Measurements from ENCODE around the gene MAGED4. TPM values are rescaled to one million over a fixed set of nuclear protein-coding genes. Genes with fewer than 3 reads are reported as not detected.
"Not testable (repeated sequence)": the region's sequence is repeated elsewhere in the genome, so short reads cannot be mapped to it uniquely, and the experiment has no call there.

The MAGED4 gene
- total RNA-seq = 1 to 10 TPM; 1.8 to 1.9 TPM

- H3K27ac ChIP-seq; H3K36me3 ChIP-seq; DNase-seq; H3K9ac ChIP-seq (ENCODE audit: low read depth in 2 of 2, low read length in 2 of 2); intact Hi-C loops (cut with DNase I); H3K9me3 ChIP-seq; H3K4me1 ChIP-seq; H3K27me3 ChIP-seq; H3K4me3 ChIP-seq: not testable (repeated sequence)
Observed at GRCh38 chrX:52184440-52185077, at the start of gene MAGED4. Gene MAGED4 (plus strand): TSS chrX:52184888. CDS start chrX:52185923, 1,035 bp downstream.

GRCh38 chrX:52138830-52139544, 45.7 kb upstream of the MAGED4 start:
- TF ChIP-seq CTCF (IDR thresholded peaks at IDR 0.05) = no peak
- Histone ChIP-seq H3K4me3 (no peak overlapping the region), H3K9me3 (no peaks in the 10 kb centered on the region), H3K36me3 (no peaks in the 10 kb centered on the region), H3K9ac (ENCODE audit: low read depth in 2 of 2, low read length in 2 of 2) (no peak overlapping the region), H3K27ac (no peak overlapping the region), H3K27me3 (no peaks in the 10 kb centered on the region), H3K4me1 (no peaks in the 10 kb centered on the region)
- DNase-seq = no peak
- intact Hi-C loops (cut with DNase I) = no loop called here

GRCh38 chrX:52139545-52139895, 45.2 kb upstream of the MAGED4 start:
- DNase-seq = no peak
- H3K27me3 ChIP-seq = no peaks in the 10 kb centered on the region
- intact Hi-C loops (cut with DNase I) = no loop called here

GRCh38 chrX:52140020-52140419, 44.7 kb upstream of the MAGED4 start:
- Histone ChIP-seq H3K36me3 (no peaks in the 10 kb centered on the region), H3K4me1 (no peaks in the 10 kb centered on the region), H3K4me3 (no peak overlapping the region), H3K9me3 (no peaks in the 10 kb centered on the region), H3K27ac (no peak overlapping the region), H3K9ac (ENCODE audit: low read depth in 2 of 2, low read length in 2 of 2) (no peak overlapping the region), H3K27me3 (no peaks in the 10 kb centered on the region)
- intact Hi-C loops (cut with DNase I) = no loop called here
- no peak for TF ChIP-seq CTCF (IDR thresholded peaks at IDR 0.05)
- DNase-seq = no peak

More at GRCh38 chrX:52139545-52139895, 45.2 kb upstream of the MAGED4 start:
- no peak overlapping the region for H3K9ac ChIP-seq (ENCODE audit: low read depth in 2 of 2, low read length in 2 of 2)
- no peaks in the 10 kb centered on the region for H3K36me3 ChIP-seq
- no peak overlapping the region for H3K4me3 ChIP-seq
- TF ChIP-seq CTCF (IDR thresholded peaks at IDR 0.05) = no peak
- no peaks in the 10 kb centered on the region for H3K9me3 ChIP-seq
- H3K4me1 ChIP-seq = no peaks in the 10 kb centered on the region
- H3K27ac ChIP-seq = no peak overlapping the region

- H3K9ac ChIP-seq (ENCODE audit: low read depth in 2 of 2, low read length in 2 of 2); DNase-seq; H3K4me1 ChIP-seq; H3K4me3 ChIP-seq; H3K9me3 ChIP-seq; H3K27me3 ChIP-seq; H3K36me3 ChIP-seq; intact Hi-C loops (cut with DNase I); H3K27ac ChIP-seq: not testable (repeated sequence)
Observed at GRCh38 chrX:52150667-52151066, 34.0 kb upstream of the MAGED4 start.

GRCh38 chrX:52160140-52160539, 24.5 kb upstream of the MAGED4 start:
- H3K27ac ChIP-seq; intact Hi-C loops (cut with DNase I); H3K4me3 ChIP-seq; H3K9me3 ChIP-seq; H3K36me3 ChIP-seq; H3K4me1 ChIP-seq; H3K27me3 ChIP-seq; H3K9ac ChIP-seq (ENCODE audit: low read depth in 2 of 2, low read length in 2 of 2); DNase-seq: not testable (repeated sequence)

GRCh38 chrX:52166840-52167239, 17.8 kb upstream of the MAGED4 start:
- H3K4me3 ChIP-seq = no peak overlapping the region
- H3K36me3 ChIP-seq = no peaks in the 10 kb centered on the region
- no peak for TF ChIP-seq CTCF (IDR thresholded peaks at IDR 0.05)
- H3K9me3 ChIP-seq = no peaks in the 10 kb centered on the region
- H3K27me3 ChIP-seq = no peaks in the 10 kb centered on the region
- H3K4me1 ChIP-seq = no peaks in the 10 kb centered on the region
- DNase-seq = no peak
- H3K27ac ChIP-seq = no peak overlapping the region
- H3K9ac ChIP-seq (ENCODE audit: low read depth in 2 of 2, low read length in 2 of 2) = no peak overlapping the region
- intact Hi-C loops (cut with DNase I) = no loop called here

- intact Hi-C loops (cut with DNase I); H3K27ac ChIP-seq: not testable (repeated sequence)
Observed at GRCh38 chrX:52171055-52171454, 13.6 kb upstream of the MAGED4 start.

GRCh38 chrX:52185078-52185453, 378 bp downstream of the MAGED4 start:
- H3K27ac ChIP-seq; H3K9me3 ChIP-seq; H3K4me1 ChIP-seq; H3K4me3 ChIP-seq; H3K9ac ChIP-seq (ENCODE audit: low read depth in 2 of 2, low read length in 2 of 2); H3K36me3 ChIP-seq; H3K27me3 ChIP-seq; DNase-seq; intact Hi-C loops (cut with DNase I): not testable (repeated sequence)

More at GRCh38 chrX:52171055-52171454, 13.6 kb upstream of the MAGED4 start:
- H3K9me3 ChIP-seq; H3K9ac ChIP-seq (ENCODE audit: low read depth in 2 of 2, low read length in 2 of 2); H3K27me3 ChIP-seq; H3K4me1 ChIP-seq; H3K4me3 ChIP-seq; H3K36me3 ChIP-seq; DNase-seq: not testable (repeated sequence)

GRCh38 chrX:52211405-52211804, 26.7 kb downstream of the MAGED4 start:
- H3K27ac ChIP-seq, H3K4me1 ChIP-seq: not testable (repeated sequence)

More at GRCh38 chrX:52211405-52211804, 26.7 kb downstream of the MAGED4 start:
- H3K27me3 ChIP-seq; H3K9me3 ChIP-seq; H3K9ac ChIP-seq (ENCODE audit: low read depth in 2 of 2, low read length in 2 of 2); H3K36me3 ChIP-seq; H3K4me3 ChIP-seq; DNase-seq; intact Hi-C loops (cut with DNase I): not testable (repeated sequence)
